Stimulated activated CD4-positive, alpha-beta T cell treated with anti-CD3 and anti-CD28 coated beads, TNF-alpha, amount 100 ng/mL, for 4 hours (primary cell): ENCODE data around the gene SERPINB7.
"Not testable (repeated sequence)": the region's sequence is repeated elsewhere in the genome, so short reads cannot be mapped to it uniquely, and the experiment has no call there.

Experiments used
- DNase-seq, 3 experiments: peaks; one replicate each; pipeline ENCODE4 v3.0.0-alpha.2; 2020; ENCODE audit warnings: low read depth in 3 of 3

SERPINB7 gene, protein sequence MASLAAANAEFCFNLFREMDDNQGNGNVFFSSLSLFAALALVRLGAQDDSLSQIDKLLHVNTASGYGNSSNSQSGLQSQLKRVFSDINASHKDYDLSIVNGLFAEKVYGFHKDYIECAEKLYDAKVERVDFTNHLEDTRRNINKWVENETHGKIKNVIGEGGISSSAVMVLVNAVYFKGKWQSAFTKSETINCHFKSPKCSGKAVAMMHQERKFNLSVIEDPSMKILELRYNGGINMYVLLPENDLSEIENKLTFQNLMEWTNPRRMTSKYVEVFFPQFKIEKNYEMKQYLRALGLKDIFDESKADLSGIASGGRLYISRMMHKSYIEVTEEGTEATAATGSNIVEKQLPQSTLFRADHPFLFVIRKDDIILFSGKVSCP

DNA sequence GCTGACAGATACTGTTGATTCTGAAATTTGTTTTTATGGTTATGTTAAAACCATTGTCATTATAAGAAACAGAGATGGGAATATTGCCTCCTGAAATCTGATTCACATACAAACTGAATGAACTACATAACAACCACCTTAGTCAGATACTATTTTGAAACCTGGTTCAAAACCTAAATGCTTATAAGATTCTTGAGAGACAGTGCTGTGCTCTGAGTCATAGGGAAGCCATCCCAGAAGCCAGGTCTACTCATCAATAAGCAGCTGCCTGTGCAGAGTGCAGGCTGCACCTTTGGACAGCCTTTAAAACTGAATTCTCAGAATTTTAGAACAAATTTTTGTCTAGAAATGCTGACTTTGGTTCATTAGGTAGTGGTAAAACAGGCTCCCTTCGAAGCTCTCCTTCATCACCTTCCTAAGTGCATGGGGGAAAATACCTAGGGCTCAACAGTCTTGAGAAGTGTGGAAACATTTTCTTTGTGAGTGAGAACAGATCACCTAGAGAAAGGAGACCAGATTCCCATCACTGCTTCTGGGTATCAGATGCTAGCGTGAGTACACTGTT lies at the start of gene SERPINB7:
Gene SERPINB7 (plus strand): TSS at position 253 of the 565 bp plus-strand sequence. CDS start 6,955 bp downstream, outside the sequence.
- DNase-seq: no peak

DNA sequence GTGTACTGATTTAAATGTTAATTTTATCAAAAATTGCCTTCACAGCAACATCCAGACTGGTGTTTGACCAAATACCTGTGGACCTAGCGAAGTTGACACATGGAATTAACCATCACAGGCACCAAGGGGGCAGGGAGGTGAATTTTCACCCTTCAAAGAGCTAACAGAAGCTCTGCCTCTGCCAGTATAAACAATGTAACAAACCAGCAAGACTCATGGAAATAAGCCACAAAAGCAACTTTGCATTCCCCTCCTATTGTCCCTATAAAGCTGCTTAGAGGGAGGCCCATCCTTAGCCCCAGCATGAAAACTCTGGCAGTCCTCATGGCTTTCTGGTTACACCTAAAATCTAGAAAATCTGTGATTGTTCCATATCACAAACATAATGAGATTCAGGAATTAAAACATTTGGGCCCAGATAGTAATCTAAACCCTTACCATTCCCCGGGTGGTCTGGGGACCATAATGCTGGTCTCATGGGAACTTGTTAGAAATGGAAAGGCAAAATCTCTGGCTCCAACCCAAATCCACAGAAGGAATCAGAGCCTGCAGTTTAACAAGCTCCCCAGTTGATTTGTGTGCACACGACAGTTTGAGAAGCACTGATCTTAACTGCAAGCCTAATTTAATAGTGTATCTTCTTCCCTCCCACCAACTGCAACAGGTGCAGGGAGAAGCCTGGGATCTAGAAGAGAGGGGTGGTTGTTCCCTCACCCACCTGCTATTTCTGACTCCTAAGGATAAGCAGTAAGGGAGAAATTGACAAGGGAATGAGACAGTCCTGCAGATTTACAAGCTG lies 49.3 kb upstream of the SERPINB7 start:
- no peak for DNase-seq

DNA sequence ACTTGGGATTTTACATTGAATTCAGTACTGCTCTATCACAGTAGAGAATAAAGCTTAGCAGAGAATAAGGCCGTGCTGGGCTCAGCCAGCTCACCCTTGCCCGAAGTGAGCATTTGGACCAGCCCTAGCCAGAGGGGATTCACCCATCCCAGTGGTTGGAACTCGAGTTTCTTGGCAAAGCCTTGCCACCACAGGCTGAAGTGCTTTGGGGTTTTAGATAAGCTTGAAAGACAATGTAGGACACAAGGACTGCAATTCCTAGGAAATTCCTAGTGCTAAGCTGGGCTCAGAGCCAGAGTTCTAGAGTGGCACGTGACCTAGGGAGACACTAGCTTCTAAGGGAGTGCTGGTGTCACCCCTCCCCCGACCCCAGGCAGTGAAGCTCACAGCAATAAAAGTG lies 44.4 kb upstream of the SERPINB7 start:
- DNase-seq: no peak

DNA sequence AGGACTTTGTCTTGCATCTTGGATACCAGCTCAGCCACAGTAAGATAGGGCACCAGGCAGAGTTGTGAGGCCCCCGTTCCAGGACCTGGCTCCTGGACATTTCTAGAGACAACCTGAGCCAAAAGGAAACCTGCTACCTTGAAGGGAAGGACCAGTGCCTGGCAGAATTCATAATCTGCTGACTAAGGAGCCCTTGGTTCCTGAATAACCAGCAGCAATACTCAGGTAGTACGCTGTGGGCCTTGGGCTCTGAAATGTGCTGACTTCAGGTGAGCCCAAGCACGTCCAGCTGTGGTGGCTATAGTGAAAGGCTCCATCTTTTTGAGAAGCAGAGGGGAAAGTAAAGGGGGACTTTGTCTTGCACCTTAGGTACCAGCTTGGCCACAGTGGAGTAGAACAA lies 44.0 kb upstream of the SERPINB7 start:
- no peak for DNase-seq

DNA sequence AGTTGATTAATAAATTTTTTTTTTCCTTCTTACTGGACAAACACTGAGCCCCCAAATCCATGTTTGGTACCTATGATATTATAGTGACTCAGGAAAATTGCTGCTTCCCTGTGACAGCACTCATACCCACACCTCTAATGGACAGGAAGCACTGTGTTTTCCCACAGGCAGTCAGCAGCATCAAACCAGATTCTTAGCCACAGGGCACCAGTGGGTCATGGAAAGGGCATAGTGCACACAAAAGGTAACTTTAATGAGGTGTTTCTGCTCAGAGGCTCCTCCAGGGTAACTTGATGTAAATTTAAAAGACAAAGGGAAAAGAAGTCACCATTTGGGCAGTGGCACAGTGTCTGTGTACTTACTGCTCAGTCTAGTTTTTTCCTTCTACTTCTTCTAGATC lies 38.3 kb upstream of the SERPINB7 start:
- DNase-seq: no peak

DNA sequence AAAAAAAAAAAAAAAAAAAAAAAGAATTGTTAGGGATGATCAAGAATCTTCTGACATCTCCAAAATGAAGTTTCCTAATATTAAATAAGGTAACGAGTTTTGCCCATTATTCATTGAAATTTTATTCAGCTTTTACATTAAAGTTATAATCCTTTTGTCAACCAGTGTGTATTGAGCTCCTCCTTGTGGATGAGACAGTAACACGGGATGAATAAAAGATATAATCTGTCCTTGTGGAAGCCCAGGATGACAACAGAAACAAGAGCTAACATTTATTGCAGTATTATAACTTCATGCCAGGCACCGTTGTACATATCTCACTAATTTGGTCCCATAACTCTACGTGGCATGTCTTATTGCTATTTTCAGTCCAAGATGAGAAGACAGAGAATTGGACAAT lies 33.4 kb upstream of the SERPINB7 start:
- no peak for DNase-seq

DNA sequence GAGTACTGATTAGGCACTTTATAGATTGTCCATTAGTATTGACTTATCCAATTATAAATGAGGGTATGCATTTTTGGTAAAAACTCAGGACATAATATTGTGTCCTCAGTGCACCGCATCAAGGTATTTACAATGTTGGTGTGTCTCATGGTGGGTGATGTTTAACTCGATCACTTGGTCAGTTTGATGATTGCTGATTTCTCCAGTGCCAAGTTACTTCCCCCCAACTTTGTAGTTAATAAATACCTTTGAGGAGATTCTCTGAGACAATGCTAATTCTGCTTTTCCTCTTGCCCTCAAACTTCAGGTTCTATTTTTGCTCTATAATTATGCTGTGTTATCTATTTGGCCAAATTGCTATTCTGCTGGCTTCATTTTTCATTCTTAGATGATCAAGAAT lies 28.2 kb upstream of the SERPINB7 start:
- DNase-seq: no peak

DNA sequence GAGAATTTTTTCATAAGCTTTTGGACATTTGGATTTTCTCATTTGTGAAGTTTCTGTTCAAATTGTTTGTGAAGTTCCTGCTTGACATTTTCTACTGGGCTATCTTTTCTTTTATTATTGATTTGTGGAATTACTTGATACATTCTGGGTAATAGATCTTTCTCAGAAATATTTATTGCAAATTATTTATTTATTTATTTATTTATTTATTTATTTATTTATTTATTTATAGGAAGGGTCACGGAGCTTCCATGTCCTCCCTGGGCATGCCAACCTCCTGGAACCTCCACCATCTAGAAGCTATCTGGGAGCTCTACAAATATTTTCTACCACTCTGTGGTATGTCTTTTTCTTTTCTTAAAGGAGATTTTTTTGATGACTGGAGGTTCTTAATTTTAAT lies 25.7 kb upstream of the SERPINB7 start:
- DNase-seq: no peak

DNA sequence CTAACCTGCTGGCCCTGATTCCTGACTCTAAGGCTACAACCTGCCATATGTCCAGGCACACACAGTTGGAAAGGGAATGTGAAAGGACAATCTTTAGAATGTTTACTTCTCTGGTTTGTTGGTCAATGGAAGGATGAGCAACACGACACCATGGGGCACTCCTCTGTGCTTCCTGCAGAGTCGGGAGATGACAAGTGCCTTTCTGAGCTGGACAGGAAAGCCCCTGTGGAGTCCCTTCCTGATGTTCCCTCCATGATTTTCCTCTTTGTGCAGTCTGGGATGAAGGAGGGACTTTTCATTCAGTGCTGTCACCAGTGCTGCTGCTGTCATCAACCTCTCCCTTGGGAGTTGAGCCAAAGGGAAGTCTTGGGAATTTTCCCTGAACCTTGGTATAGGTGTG lies 22.6 kb upstream of the SERPINB7 start:
- no peak for DNase-seq

DNA sequence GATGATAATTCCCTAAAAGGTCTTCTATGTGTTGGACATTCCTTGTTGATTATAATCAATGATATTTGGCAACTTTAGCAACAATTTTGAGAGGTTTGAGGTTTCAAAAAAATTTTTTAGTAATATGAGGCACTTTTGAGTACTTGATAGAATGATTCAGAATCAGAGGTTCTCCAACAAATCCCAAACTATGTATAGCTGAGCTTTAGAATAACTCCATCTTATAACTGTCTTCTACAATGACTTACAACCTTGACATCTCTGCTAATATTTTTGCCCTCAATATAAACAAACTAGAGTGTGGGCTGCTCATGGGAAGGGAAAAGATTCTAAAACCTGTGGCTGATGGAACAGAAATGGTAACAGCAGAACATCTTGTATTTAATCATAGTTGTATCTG lies 21.5 kb upstream of the SERPINB7 start:
- DNase-seq: no peak

DNA sequence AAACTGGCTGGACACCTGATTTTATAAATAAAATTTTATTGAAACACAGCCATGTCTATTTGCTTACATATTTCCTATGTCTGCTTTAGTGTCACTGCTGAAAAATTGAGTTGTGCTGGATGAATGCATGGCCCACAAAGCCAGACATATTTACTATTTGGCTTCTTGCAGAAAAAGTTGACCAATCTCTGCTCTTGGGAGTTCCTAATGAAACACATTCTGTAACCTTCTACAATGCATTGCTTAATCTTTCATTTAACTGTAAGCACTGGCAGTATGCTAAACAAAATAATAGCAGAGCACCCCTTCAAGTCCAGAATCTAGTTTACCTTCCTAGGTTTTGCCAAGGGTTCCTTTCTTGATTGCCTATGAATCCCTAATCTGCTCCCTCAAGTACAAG lies 17.7 kb upstream of the SERPINB7 start:
- DNase-seq: no peak

DNA sequence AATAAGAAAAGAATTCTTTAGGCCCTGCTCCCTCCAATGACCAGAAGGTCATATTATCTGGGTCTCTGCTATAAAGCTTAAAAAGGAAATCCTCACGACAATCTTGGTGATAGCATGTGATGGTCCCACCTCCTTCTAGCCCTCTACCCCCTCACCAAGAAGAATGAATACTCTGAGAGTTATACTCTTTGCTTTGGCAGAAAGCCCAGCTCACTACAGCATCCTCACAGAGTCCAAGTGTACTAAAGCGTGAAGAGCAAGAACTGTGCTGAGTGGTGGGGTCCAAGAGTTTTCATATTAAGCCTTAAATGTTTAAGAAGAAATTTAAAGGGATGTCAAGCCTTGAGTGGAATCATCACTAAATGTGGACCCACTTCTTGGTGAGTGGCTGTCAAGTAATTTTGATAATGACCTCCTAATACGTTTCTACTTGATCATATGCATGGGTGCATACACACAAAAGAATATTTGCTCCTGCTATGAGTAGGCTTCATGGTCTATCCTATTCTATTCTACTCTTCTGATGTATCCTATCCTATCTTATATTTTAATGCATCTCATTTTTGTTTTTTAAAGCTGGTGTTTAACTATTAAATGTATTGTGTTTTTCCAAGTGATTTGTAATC lies 16.5 kb upstream of the SERPINB7 start:
- DNase-seq: no peak

DNA sequence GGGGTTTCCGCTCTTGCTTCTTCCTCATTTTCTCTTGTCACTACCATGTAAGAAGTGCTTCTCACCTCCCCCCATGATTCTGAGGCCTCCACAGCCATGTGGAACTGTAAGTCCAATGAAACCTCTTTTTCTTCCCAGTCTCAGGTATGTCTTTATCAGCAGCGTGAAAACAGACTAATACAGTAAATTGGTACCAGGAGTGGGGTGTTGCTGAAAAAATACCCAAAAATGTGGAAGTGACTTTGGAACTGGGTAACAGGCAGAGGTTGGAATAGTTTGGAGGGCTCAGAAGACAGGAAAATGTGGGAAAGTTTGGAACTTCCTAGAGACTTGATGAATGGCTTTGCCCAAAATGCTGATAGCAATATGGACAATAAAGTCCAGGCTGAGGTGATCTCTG lies 15.4 kb upstream of the SERPINB7 start:
- not testable (repeated sequence) for DNase-seq

DNA sequence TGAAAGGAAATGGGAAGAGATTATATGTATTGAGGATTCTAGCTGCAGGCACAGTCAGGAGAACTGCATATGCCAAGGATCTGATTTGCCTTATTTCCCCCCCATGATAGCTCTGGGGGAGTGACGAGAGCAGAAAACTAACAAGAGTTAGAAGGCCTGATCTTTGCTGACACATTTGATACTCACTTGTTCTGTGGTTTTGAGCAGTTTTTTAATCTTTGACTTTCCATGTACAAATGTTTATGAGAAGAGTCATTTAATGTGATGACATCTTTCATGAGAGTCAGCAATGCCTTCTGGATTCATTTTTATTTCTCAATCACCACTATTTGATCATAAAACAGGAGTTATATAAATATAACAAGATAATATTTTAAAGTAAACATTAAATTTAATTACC lies 12.7 kb upstream of the SERPINB7 start:
- DNase-seq: no peak

DNA sequence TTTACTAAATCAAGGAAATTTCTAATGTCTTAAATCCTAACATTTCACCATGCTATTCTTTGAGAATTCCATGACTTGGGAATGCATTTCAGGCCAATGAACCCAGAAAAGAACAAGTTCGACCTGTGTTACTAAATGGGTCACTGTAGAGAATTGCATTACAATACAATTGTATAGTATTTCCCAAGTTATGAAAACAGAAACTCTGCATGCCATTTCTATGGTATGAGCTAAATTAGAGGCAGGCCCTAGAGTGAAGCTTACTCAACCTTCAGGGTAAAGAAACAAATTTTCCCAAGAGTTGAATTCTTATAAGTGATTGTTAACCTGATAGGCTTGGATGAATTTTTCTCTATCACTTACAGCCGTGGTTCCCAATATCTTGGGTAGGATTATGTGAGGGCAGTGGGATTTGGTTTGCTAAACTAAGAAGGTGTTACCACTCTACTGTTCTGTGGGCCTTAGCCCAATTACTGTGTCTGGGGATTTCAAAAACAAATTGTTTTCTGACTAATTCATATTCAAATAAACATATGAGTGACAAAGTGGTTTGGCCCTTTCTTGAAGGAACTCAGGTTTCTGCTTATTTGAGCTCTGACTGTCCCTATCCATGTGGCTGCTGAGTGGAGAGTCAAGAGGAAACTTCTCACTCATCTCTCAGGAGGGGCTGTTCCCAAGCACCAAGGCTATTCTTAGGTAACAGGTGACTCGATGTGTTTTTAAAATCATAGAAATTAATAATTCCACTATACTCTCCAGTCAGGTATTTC lies 11.2 kb upstream of the SERPINB7 start:
- DNase-seq: no peak

DNA sequence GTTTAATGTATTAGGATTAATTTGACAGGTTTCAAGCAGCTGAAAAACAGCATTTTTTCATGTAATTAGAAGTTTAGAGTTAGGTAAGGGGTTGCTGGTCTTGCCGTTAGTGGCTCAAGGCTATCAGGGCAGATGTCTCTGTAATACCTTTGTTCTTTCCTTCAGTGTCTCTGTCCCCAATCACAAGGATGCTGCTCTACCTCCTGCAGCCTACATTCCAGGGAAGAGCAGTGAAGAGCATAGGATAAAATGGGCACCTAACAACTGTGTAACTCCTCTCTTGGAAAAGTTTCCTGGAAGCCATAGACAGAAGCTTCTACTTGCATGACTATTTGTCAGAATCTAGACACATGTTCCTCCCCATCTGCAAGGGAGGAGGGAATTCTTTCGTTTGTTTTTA lies 9.4 kb upstream of the SERPINB7 start:
- no peak for DNase-seq

DNA sequence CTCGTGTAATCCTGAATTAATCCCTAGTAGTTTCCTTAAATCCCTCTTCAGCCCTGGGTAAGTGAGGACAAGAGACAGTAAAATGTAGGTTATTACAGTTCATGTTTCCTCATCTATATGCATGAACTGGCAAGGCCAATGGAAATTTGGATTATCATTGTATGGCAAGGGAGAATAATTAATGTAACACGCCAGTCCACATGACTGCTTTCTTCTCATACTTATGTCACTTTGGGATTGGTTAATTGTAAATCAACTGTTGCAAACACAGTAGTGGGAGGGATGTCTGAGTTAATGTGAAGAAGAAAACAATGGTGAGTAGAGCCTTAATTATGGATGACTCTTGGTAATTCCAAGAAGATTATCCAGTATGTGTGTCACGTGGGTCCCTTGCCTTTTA lies 1.7 kb upstream of the SERPINB7 start:
- no peak for DNase-seq

DNA sequence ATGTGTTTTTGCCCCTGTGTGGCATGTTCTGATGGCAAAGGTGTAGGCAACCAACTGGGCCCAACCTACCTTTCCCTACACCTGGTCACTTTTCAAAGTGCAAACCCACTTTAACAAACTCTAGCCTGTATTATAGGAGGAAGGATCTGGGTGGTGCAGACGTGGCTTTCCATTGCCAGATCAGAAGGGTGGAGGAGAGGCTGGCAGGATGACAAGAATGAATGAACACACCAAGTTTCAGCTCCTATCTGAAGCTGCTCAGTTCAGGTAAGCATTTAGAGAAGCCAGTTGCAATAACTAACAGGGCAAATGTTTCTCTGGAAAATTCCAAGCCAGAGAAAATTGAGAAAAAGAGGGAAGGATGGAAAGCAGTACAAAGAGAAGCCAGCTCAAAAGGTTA lies 707 bp upstream of the SERPINB7 start:
- DNase-seq: no peak

DNA sequence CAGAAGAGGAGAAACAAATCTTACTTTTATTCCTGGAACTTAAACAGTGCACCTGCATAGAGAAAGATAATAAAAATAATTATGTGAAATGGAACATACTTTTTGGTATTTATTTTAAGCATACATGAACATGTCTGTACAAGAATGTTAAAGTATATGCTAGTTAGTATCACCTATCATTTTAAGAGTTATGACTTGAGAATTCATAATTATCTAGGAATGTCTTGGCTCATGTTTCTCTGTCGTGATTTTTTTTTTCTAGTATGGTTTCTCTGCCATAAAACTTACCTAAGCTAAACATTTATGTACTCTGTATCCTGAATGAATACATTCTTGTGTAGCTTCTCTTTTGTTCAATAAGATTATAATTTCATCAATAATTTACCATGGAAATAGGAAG lies 4.2 kb downstream of the SERPINB7 start:
- no peak for DNase-seq

DNA sequence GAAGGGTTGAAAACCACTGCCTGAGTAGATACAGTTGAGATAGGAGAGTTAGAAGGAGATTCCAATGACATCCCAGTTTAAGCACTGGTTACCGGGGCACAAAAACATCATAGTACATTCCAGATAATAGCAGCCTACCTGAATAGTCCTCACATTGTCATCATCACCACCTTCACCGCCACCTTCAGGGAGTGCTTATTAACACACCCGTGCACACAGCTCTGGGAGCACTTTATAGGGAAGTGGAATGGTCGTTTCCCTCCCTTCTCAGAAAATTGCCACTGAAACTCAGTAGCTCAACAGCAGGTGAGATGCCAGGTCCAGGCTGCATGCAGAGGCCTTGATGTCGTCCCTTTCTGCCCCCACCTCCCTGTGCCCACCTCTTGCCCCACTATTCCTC lies 8.2 kb downstream of the SERPINB7 start:
- no peak for DNase-seq

DNA sequence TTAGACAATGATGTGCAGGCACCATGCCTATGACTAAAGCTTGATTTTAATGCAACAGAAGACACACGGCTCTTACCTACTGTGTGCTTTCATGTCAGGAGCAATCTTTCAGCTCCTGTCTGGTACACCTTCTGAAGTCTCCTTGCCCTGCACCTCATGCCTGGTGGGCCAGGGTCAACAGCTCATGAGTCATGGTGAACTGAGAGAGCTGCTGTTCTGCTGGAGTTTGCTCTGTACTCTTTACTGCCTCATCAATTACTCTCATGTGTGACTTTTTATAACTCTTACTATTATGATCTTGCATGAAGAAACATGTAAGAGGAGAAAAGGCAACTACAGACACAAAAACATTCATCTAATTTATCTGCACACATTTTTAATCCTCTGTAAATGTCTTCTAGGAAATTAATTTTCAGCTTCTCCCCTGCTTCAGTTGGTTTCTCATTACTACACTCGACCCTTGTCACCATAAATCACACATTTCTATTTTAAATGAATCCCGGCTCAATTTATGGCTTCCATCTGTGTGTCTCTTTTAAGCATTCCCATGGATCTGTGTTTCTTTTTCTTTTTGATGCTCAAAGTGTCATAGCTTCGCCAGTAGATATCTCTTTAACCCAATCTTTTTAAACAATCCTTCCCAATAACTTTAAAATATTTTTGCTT lies 9.7 kb downstream of the SERPINB7 start:
- DNase-seq: no peak
